Thymus (tissue), 11 donors: Measurements from ENCODE around the gene ARID4B. TPM values are rescaled to one million over a fixed set of nuclear protein-coding genes. Genes with fewer than 3 reads are reported as not detected.

Experiments
- DNase-seq, 9 donors: peaks; one replicate each; pipeline ENCODE4 v3.0.0-alpha.2; 2013; ENCODE audit warnings: low spot score in 9 of 9, low read depth in 6 of 9, missing footprints in 1 of 9
- H3K27ac ChIP-seq, 2 donors: one replicate each; pipeline ENCODE4 v1.5.1; 2013; ENCODE audit warnings: control low read depth in 1 of 2, low read depth in 1 of 2, low read length in 1 of 2, mild to moderate bottlenecking in 1 of 2, moderate library complexity in 1 of 2
- H3K27me3 ChIP-seq, 2 donors: one replicate each; pipeline ENCODE4 v1.5.1; 2013; ENCODE audit warnings: low read length in 1 of 2; ENCODE audit not compliant: control insufficient read depth in 2 of 2, insufficient read depth in 1 of 2
- H3K36me3 ChIP-seq, 2 donors: one replicate each; pipeline ENCODE4 v1.5.1; 2013; ENCODE audit warnings: low read length in 1 of 2, mild to moderate bottlenecking in 1 of 2, moderate library complexity in 1 of 2; ENCODE audit not compliant: control insufficient read depth in 2 of 2, insufficient read depth in 2 of 2
- H3K4me1 ChIP-seq, 2 donors: one replicate each; pipeline ENCODE4 v1.5.1; 2013; ENCODE audit warnings: low read length in 2 of 2; ENCODE audit not compliant: control insufficient read depth in 2 of 2, insufficient read depth in 2 of 2
- H3K4me3 ChIP-seq, 2 donors: one replicate each; pipeline ENCODE4 v1.5.1; 2013; ENCODE audit warnings: low read length in 2 of 2, control low read depth in 1 of 2, mild to moderate bottlenecking in 1 of 2
- H3K9me3 ChIP-seq, 2 donors: one replicate each; pipeline ENCODE4 v1.5.1; 2013; ENCODE audit warnings: low read length in 1 of 2, mild to moderate bottlenecking in 1 of 2; ENCODE audit not compliant: control insufficient read depth in 2 of 2, insufficient read depth in 1 of 2
- WGBS: extraction: QIAGEN DNeasy Blood & Tissue Kit; methylation state at CpG from one replicate; pipeline ENCODE4 v1.1.7; 2013; 5-methylcytosine and 5-hydroxymethylcytosine counted together
- polyA plus RNA-seq: library from polyadenylated mRNA; stranded (reverse); fragments of 200-250 nt; gene quantifications from one replicate; pipeline ENCODE4 v1.2.3, GENCODE V29; 2013
- total RNA-seq: library from RNA; stranded (reverse); fragments of 120-200 nt; gene quantifications from one replicate; pipeline ENCODE4 v1.2.4, GENCODE V29; 2013
- donor health status: healthy.

Gene ARID4B
- total and polyA plus RNA-seq, 2 donors: 36.9 to 41.8 TPM

GRCh38 chr1:235240960-235241359 lies 87.0 kb downstream of the ARID4B start:
- Histone ChIP-seq H3K9me3 (no peaks in the 10 kb centered on the region), H3K4me1 (peaks cover 2% of the 10 kb centered on the region in 2 donors), H3K4me3 (no peak overlapping the region), H3K27ac (no peak overlapping the region), H3K36me3 (peaks cover 11 to 33% of the 10 kb centered on the region in 2 donors), H3K27me3 (no peaks in the 10 kb centered on the region)
- DNase-seq: no peak

GRCh38 chr1:235239851-235240250 lies 88.1 kb downstream of the ARID4B start:
- peaks cover 0 to 2% of the 10 kb centered on the region in 2 donors for H3K4me1 ChIP-seq
- no peak overlapping the region for H3K27ac ChIP-seq
- H3K36me3 ChIP-seq: peaks cover 16 to 38% of the 10 kb centered on the region in 2 donors
- no peaks in the 10 kb centered on the region for H3K9me3 ChIP-seq
- no peak overlapping the region for H3K4me3 ChIP-seq
- DNase-seq: no peak
- WGBS: 4% methylated on average over 2 of the region's 2 CpGs
- H3K27me3 ChIP-seq: no peaks in the 10 kb centered on the region

- no peak for DNase-seq
- Histone ChIP-seq H3K27me3 (no peaks in the 10 kb centered on the region), H3K4me3 (no peak overlapping the region), H3K36me3 (peaks cover 21 to 42% of the 10 kb centered on the region in 2 donors), H3K4me1 (no peaks in the 10 kb centered on the region), H3K27ac (no peak overlapping the region), H3K9me3 (no peaks in the 10 kb centered on the region)
- 97% methylated on average over 4 of the region's 4 CpGs for WGBS
These were observed 89.4 kb downstream of the ARID4B start for GRCh38 chr1:235238558-235238957.

DNA sequence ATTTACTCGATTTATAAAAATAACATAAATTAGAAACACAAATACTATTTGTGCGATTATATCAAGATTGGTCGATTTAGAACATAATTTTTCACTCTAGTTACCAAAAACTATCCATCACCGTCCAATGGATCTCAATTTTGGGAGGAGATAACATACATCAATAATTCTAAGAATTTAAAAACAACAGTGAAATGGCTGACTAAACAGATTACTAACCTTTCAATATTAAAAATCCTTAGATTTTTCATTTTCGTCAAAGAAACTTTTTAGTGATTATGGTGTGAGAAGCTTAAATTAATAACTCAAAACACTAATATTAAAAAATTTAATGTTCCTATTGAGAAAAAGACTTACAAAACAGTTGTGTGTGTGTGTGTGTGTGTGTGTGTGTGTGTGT lies 91.9 kb downstream of the ARID4B start:
- Histone ChIP-seq H3K36me3 (peaks cover 23 to 52% of the 10 kb centered on the region in 2 donors), H3K9me3 (no peaks in the 10 kb centered on the region), H3K27ac (no peak overlapping the region), H3K4me3 (no peak overlapping the region), H3K4me1 (no peaks in the 10 kb centered on the region), H3K27me3 (no peaks in the 10 kb centered on the region)
- DNase-seq: no peak
- over 99% methylated on average over 5 of the region's 5 CpGs for WGBS

- H3K27ac ChIP-seq: no peak overlapping the region
- no peaks in the 10 kb centered on the region for H3K9me3 ChIP-seq
- peaks cover 20 to 56% of the 10 kb centered on the region in 2 donors for H3K36me3 ChIP-seq
- H3K4me1 ChIP-seq: no peaks in the 10 kb centered on the region
- no peak overlapping the region for H3K4me3 ChIP-seq
- H3K27me3 ChIP-seq: no peaks in the 10 kb centered on the region
- DNase-seq: no peak
- over 99% methylated on average over 2 of the region's 2 CpGs for WGBS
These were observed 98.1 kb downstream of the ARID4B start for GRCh38 chr1:235229868-235230267.

GRCh38 chr1:235227414-235227813 lies 100.6 kb downstream of the ARID4B start:
- Histone ChIP-seq H3K27ac (no peak overlapping the region), H3K4me3 (no peak overlapping the region), H3K27me3 (no peaks in the 10 kb centered on the region), H3K9me3 (no peaks in the 10 kb centered on the region), H3K4me1 (no peaks in the 10 kb centered on the region), H3K36me3 (peaks cover 25 to 54% of the 10 kb centered on the region in 2 donors)
- 96% methylated on average over 1 of the region's 1 CpG for WGBS
- no peak for DNase-seq

DNA sequence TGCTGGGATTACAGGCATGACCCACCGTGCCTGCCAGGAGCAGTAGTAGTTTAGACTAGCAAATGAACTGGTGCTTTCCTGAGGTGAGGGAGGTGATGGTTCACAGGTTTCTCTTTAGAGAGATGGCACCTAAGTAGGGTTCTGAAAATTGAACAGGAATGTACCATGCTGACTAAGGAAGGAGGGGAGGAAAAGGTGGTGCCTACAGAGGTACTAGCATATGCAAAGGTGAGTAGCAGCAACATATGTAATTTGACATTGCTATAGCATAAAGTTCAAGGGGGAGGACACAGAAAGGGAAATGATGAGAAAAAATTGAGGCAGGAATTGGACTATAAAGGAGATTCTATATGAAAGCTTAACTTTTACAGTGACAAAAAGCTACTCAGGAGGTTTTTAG lies 101.0 kb downstream of the ARID4B start:
- Histone ChIP-seq H3K36me3 (peaks cover 29 to 52% of the 10 kb centered on the region in 2 donors), H3K27ac (no peak overlapping the region), H3K4me1 (no peaks in the 10 kb centered on the region), H3K27me3 (no peaks in the 10 kb centered on the region), H3K4me3 (no peak overlapping the region), H3K9me3 (no peaks in the 10 kb centered on the region)
- WGBS: 100% methylated on average over 1 of the region's 1 CpG
- DNase-seq: no peak

- no peak for DNase-seq
- Histone ChIP-seq H3K4me1 (no peaks in the 10 kb centered on the region), H3K36me3 (peaks cover 32 to 49% of the 10 kb centered on the region in 2 donors), H3K27me3 (no peaks in the 10 kb centered on the region), H3K9me3 (no peaks in the 10 kb centered on the region), H3K27ac (no peak overlapping the region), H3K4me3 (no peak overlapping the region)
These were observed 102.7 kb downstream of the ARID4B start for GRCh38 chr1:235225299-235225698.

GRCh38 chr1:235221653-235222375 lies 106.2 kb downstream of the ARID4B start:
- no peak overlapping the region for H3K27ac ChIP-seq
- H3K9me3 ChIP-seq: no peaks in the 10 kb centered on the region
- no peak overlapping the region for H3K4me3 ChIP-seq
- WGBS: 98% methylated on average over 3 of the region's 3 CpGs
- H3K4me1 ChIP-seq: no peaks in the 10 kb centered on the region
- peaks cover 23 to 35% of the 10 kb centered on the region in 2 donors for H3K36me3 ChIP-seq
- DNase-seq: no peak
- H3K27me3 ChIP-seq: no peaks in the 10 kb centered on the region
